Activated B cell treated with CpG ODN at 0.5 μM for 24 hours (primary cell): Measurements from ENCODE around the gene ATL1. TPM values are rescaled to one million over a fixed set of nuclear protein-coding genes. Genes with fewer than 3 reads are reported as not detected.

Experiments used
- ATAC-seq: fragments of 200-7000 bp; cut with Tn5 transposase; one replicate; pipeline ENCODE4 v1.10.0; 2021; ENCODE audit warnings: low read depth, mild to moderate bottlenecking, moderate library complexity
- CTCF ChIA-PET: fragments of 350-600 bp; sonication (Branson Sonifier 250); formaldehyde crosslinking; loops from one replicate; lab custom pipeline; 2021; ENCODE audit warnings: antibody characterized with exemption; lab: Charles Lee
- POLR2A ChIA-PET: fragments of 350-600 bp; sonication (Branson Sonifier 250); formaldehyde crosslinking; loops from one replicate; lab custom pipeline; 2021; ENCODE audit warnings: antibody characterized with exemption; lab: Charles Lee
- DNase-seq: peaks from one replicate; pipeline ENCODE4 v3.0.0; 2022
- H3K27ac Mint-ChIP-seq: one replicate; pipeline ENCODE4 v1.8.0; 2020; ENCODE audit warnings: mixed read lengths
- H3K27me3 Mint-ChIP-seq: one replicate; pipeline ENCODE4 v1.8.0; 2021; ENCODE audit warnings: mixed read lengths
- H3K36me3 Mint-ChIP-seq: one replicate; pipeline ENCODE4 v1.8.0; 2021; ENCODE audit warnings: low read depth, mixed read lengths
- H3K4me1 Mint-ChIP-seq: one replicate; pipeline ENCODE4 v1.8.0; 2021; ENCODE audit warnings: mixed read lengths
- H3K4me3 Mint-ChIP-seq: one replicate; pipeline ENCODE4 v1.8.0; 2020; ENCODE audit warnings: mild to moderate bottlenecking, mixed read lengths
- H3K9me3 Mint-ChIP-seq: one replicate; pipeline ENCODE4 v1.8.0; 2020; ENCODE audit warnings: mixed read lengths
- intact Hi-C: fragments of 100-400 bp; cut with micrococcal nuclease; formaldehyde crosslinking; loops from one replicate; pipeline ENCODE4 v1.15.1; 2024
- total RNA-seq: library from RNA; stranded (reverse); gene quantifications from 2 replicates; pipeline ENCODE4 v1.2.3, GENCODE V29; 2022
- TF ChIP-seq, protein P1 (sequence below): fragments of 200-600 bp; IDR thresholded peaks from one replicate; pipeline ENCODE4 v1.8.0; 2022; ENCODE audit warnings: antibody characterized with exemption, mild to moderate bottlenecking

The ATL1 gene
- total RNA-seq, 1 donor from 2014 or later, result 0.49 TPM

DNA sequence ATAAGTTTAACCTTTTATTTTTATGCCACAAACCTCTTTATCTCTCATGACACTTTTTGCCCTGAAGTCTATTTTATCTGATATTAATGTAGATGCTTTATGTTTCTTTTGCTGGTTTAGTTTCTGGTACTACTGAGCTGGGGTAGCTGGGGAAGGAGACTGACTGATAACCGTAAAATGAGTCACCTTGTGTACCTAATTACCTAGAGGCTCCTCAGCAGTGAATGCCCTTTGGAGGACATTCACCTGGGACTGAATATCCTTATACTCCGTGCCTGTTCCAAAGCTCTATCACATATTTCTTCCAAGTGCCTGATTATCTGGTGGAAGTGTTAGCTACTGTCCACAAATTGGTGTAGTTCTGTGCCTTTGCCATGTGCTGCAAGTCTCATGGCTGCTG, 13.9 kb downstream of the ATL1 start:
- Mint-ChIP-seq H3K36me3 (peaks cover 20% of the 10 kb centered on the region), H3K4me1 (no peaks in the 10 kb centered on the region), H3K27ac (no peak overlapping the region), H3K9me3 (peaks cover 25% of the 10 kb centered on the region), H3K27me3 (no peaks in the 10 kb centered on the region), H3K4me3 (no peak overlapping the region)
- DNase-seq, result no peak
- ChIA-PET POLR2A (interaction anchor here (0.5 kb wide), 1 partner anchor 9 kb away, joined by 3 read pairs; no protein-coding TSS in a partner anchor), CTCF (interaction anchor here (1.3 kb wide), 1 partner anchor 27 kb away, joined by 3 read pairs; no protein-coding TSS in a partner anchor)
- TF ChIP-seq, protein P1, sequence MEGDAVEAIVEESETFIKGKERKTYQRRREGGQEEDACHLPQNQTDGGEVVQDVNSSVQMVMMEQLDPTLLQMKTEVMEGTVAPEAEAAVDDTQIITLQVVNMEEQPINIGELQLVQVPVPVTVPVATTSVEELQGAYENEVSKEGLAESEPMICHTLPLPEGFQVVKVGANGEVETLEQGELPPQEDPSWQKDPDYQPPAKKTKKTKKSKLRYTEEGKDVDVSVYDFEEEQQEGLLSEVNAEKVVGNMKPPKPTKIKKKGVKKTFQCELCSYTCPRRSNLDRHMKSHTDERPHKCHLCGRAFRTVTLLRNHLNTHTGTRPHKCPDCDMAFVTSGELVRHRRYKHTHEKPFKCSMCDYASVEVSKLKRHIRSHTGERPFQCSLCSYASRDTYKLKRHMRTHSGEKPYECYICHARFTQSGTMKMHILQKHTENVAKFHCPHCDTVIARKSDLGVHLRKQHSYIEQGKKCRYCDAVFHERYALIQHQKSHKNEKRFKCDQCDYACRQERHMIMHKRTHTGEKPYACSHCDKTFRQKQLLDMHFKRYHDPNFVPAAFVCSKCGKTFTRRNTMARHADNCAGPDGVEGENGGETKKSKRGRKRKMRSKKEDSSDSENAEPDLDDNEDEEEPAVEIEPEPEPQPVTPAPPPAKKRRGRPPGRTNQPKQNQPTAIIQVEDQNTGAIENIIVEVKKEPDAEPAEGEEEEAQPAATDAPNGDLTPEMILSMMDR, result no peak
- intact Hi-C loops, result loop anchor here (2.0 kb wide), 1 partner anchor 15 kb away; no protein-coding TSS in a partner anchor
- no peak for ATAC-seq

DNA sequence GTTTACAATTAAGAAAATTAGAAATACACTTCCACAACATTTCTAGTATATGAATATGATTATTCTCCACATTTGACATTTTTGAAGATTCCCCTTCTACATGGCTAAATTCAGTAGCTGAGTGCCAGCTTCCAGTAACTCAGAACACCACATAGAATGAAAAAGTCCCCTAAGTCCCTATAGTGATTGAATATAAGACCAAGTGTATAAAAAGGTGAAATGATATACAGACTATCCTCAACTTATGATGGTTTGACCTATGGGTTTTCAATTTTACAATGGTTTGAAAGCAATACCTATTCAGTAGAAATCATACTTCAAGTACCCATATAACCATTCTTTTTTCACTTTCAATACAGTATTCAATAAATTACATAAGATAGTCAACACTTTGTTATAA, 15.8 kb downstream of the ATL1 start:
- DNase-seq (no peak), ATAC-seq (no peak)
- intact Hi-C loops, result no loop called here
- CTCF ChIA-PET, result no interaction called here
- Mint-ChIP-seq H3K4me3 (no peak overlapping the region), H3K27ac (no peak overlapping the region), H3K9me3 (peaks cover 10% of the 10 kb centered on the region), H3K4me1 (no peaks in the 10 kb centered on the region), H3K27me3 (no peaks in the 10 kb centered on the region), H3K36me3 (peaks cover 9% of the 10 kb centered on the region)
- POLR2A ChIA-PET, result no interaction called here
- TF ChIP-seq, protein P1, result no peak

DNA sequence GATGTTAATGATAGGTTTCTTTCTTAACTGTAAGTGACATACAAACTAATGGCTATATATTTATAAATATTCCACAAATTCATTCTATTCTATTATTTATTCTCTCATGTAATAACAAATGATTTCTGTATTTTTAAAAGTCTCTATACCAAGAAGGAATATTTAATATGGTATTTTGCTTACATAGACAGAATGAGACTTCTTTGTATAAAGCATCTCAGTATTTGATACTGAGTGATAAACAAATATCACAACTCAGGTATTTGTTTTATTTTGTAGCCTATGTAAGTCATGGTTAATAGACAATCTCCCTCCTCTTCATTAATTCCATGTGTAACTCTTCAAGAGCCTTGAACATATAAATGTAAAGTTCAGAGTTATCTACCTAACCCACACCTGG, 18.0 kb downstream of the ATL1 start:
- intact Hi-C loops, result no loop called here
- Mint-ChIP-seq H3K27me3 (no peaks in the 10 kb centered on the region), H3K27ac (no peak overlapping the region), H3K36me3 (no peaks in the 10 kb centered on the region), H3K4me1 (no peaks in the 10 kb centered on the region), H3K4me3 (no peak overlapping the region), H3K9me3 (no peaks in the 10 kb centered on the region)
- ChIA-PET POLR2A (no interaction called here), CTCF (no interaction called here)
- ATAC-seq, result no peak
- TF ChIP-seq, protein P1, result no peak
- DNase-seq, result no peak

DNA sequence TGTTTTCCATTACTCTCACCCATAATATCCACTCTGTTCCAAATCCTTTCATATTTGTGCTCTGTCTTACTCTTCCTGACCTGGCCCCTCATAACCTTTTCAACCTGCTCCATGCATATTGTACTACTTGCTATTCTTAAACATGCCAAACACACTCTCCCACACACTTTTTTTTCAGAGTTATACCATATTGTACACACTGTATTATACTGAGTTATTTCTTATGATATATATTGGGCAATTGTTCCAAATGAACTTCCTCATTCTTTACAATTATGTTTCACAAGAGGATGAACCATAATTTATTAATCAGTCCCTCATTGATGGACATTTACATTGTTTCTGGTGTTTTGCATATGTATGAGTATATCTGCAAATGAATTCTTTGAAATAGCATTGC, 18.5 kb downstream of the ATL1 start:
- Mint-ChIP-seq H3K4me3 (no peak overlapping the region), H3K27ac (no peak overlapping the region), H3K36me3 (no peaks in the 10 kb centered on the region), H3K4me1 (no peaks in the 10 kb centered on the region), H3K27me3 (no peaks in the 10 kb centered on the region), H3K9me3 (no peaks in the 10 kb centered on the region)
- TF ChIP-seq, protein P1, result no peak
- intact Hi-C loops, result no loop called here
- POLR2A ChIA-PET, result no interaction called here
- CTCF ChIA-PET, result no interaction called here
- DNase-seq (no peak), ATAC-seq (no peak)

DNA sequence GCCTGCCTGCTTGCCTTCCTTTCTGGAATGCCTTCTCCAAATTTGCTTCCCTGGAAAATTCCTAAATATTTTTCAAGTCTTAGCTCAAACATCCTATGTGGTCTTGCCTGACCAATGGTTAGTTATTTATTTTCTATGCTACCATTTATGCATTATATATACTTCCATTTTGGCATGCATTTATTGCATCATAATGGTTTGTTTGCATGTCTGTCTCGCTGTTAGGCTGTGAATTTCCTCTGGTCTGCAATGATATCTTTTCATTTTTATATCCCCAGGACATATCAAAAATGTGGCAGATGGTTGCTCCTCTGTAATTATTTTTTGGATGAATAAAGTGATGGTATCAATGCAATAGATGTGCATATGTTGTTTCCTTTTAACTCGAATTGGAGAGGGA, 30.5 kb downstream of the ATL1 start:
- H3K36me3 Mint-ChIP-seq, result peaks cover 6% of the 10 kb centered on the region
- no peak overlapping the region for H3K4me3 Mint-ChIP-seq
- H3K9me3 Mint-ChIP-seq, result no peaks in the 10 kb centered on the region
- CTCF ChIA-PET, result no interaction called here
- DNase-seq, result no peak
- TF ChIP-seq, protein P1, result no peak
- POLR2A ChIA-PET, result no interaction called here
- H3K4me1 Mint-ChIP-seq, result no peaks in the 10 kb centered on the region
- no peak for ATAC-seq
- H3K27ac Mint-ChIP-seq, result no peak overlapping the region
- H3K27me3 Mint-ChIP-seq, result no peaks in the 10 kb centered on the region
- intact Hi-C loops, result no loop called here
